CD4-positive, alpha-beta T cell treated with Interleukin-4 for 4 hours (primary cell): ENCODE results near the gene SIL1.

Source experiments
- DNase-seq: peaks from one replicate; pipeline ENCODE4 v3.0.0-alpha.2; 2020

SIL1 gene

GRCh38 chr5:138972836-138973235 lies 225.3 kb downstream of the SIL1 start:
- no peak for DNase-seq

GRCh38 chr5:138972230-138972629 lies 225.9 kb downstream of the SIL1 start:
- DNase-seq, result no peak

GRCh38 chr5:138969323-138970002 lies 228.7 kb downstream of the SIL1 start:
- no peak for DNase-seq

- no peak for DNase-seq
Observed at GRCh38 chr5:138968601-138969000, 229.6 kb downstream of the SIL1 start.

- DNase-seq, result no peak
Observed at GRCh38 chr5:138967791-138968448, 230.2 kb downstream of the SIL1 start.

- DNase-seq, result no peak
Observed at GRCh38 chr5:138966236-138966985, 231.8 kb downstream of the SIL1 start.

GRCh38 chr5:138965626-138966025 lies 232.5 kb downstream of the SIL1 start:
- no peak for DNase-seq

- no peak for DNase-seq
Observed at GRCh38 chr5:138964647-138965201, 233.4 kb downstream of the SIL1 start.

GRCh38 chr5:138963763-138964371 lies 234.3 kb downstream of the SIL1 start:
- no peak for DNase-seq

- no peak for DNase-seq
Observed at GRCh38 chr5:138962614-138963370, 235.4 kb downstream of the SIL1 start.

GRCh38 chr5:138961729-138962128 lies 236.4 kb downstream of the SIL1 start:
- DNase-seq, result no peak

GRCh38 chr5:138961221-138961620 lies 236.9 kb downstream of the SIL1 start:
- DNase-seq, result no peak

- no peak for DNase-seq
Observed at GRCh38 chr5:138960145-138960692, 237.9 kb downstream of the SIL1 start.

GRCh38 chr5:138956801-138957200 lies 241.4 kb downstream of the SIL1 start:
- DNase-seq, result no peak

- no peak for DNase-seq
Observed at GRCh38 chr5:138955671-138956295, 242.4 kb downstream of the SIL1 start.

- DNase-seq, result no peak
Observed at GRCh38 chr5:138955013-138955660, 243.0 kb downstream of the SIL1 start.

GRCh38 chr5:138954257-138955012 lies 243.7 kb downstream of the SIL1 start:
- no peak for DNase-seq

GRCh38 chr5:138953387-138954256 lies 244.5 kb downstream of the SIL1 start:
- DNase-seq, result peak; percentile 5

- no peak for DNase-seq
Observed at GRCh38 chr5:138952962-138953361, 245.2 kb downstream of the SIL1 start.
